Suprapubic skin (tissue), 4 donors: ENCODE measurements around the gene RFFL. TPM values are rescaled to one million over a fixed set of nuclear protein-coding genes. Genes with fewer than 3 reads are reported as not detected.

Source experiments
- DNase-seq, 2 donors: peaks; one replicate each; pipeline ENCODE4 v3.0.0-alpha.2; 2019; ENCODE audit warnings: low spot score in 2 of 2
- H3K27ac ChIP-seq: fragments of 200-600 bp; sonication (generic); one replicate; pipeline ENCODE4 v1.5.1; 2019
- H3K27me3 ChIP-seq: fragments of 200-600 bp; sonication (generic); one replicate; pipeline ENCODE4 v1.5.1; 2019
- H3K36me3 ChIP-seq: fragments of 200-600 bp; sonication (generic); one replicate; pipeline ENCODE4 v1.5.1; 2019
- H3K4me1 ChIP-seq: fragments of 200-600 bp; sonication (generic); one replicate; pipeline ENCODE4 v1.5.1; 2019
- H3K4me3 ChIP-seq: fragments of 200-600 bp; sonication (generic); one replicate; pipeline ENCODE4 v1.5.1; 2019; ENCODE audit warnings: mild to moderate bottlenecking
- H3K9me3 ChIP-seq: fragments of 200-600 bp; sonication (generic); one replicate; pipeline ENCODE4 v1.5.1; 2019
- CTCF ChIP-seq, 2 donors: fragments of 200-600 bp in 1 of 2; fragments of 450-650 bp in 1 of 2; sonication (generic) in 1 of 2; IDR thresholded peaks; one replicate each; pipeline ENCODE4 v1.5.1; 2016 to 2019; ENCODE audit warnings: antibody characterized with exemption in 2 of 2, mild to moderate bottlenecking in 1 of 2, moderate library complexity in 1 of 2
- EP300 ChIP-seq: sonication (generic); formaldehyde crosslinking; IDR thresholded peaks from one replicate; pipeline ENCODE4 v1.6.1; 2017; ENCODE audit warnings: antibody characterized with exemption
- POLR2A ChIP-seq, 2 donors: fragments of 450-650 bp; IDR thresholded peaks; one replicate each; pipeline ENCODE4 v1.6.1; 2017; ENCODE audit warnings: antibody characterized with exemption in 2 of 2, mild to moderate bottlenecking in 2 of 2, moderate library complexity in 2 of 2
- POLR2AphosphoS5 ChIP-seq, 3 donors: sonication (generic); formaldehyde crosslinking; IDR thresholded peaks; one replicate each; pipeline ENCODE4 v1.6.1; 2017; ENCODE audit warnings: antibody characterized with exemption in 3 of 3
- WGBS: methylation state at CpG from one replicate; pipeline ENCODE4 v1.1.5; 2018; 5-methylcytosine and 5-hydroxymethylcytosine counted together
- total RNA-seq, 4 donors: library from RNA; depleted of rRNA; stranded (reverse); fragments of >200 nt; gene quantifications; one replicate each; pipeline ENCODE4 v1.1.0, GENCODE V29; 2016

Gene RFFL
- total RNA-seq, 4 donors from 2014 or later = 12.8 to 24.0 (median 16.6) TPM

GRCh38 chr17:35080536-35080935, 17.0 kb upstream of the RFFL start:
- H3K9me3 ChIP-seq = no peaks in the 10 kb centered on the region
- no peak overlapping the region for H3K4me3 ChIP-seq
- no peak overlapping the region for H3K27ac ChIP-seq
- peaks cover 8% of the 10 kb centered on the region for H3K4me1 ChIP-seq
- WGBS = 60% methylated on average over 1 of the region's 1 CpG
- no peak for DNase-seq
- H3K27me3 ChIP-seq = no peaks in the 10 kb centered on the region
- H3K36me3 ChIP-seq = no peaks in the 10 kb centered on the region
- TF ChIP-seq POLR2A (IDR thresholded peaks at IDR 0.05) = no peak
- no peak for TF ChIP-seq EP300
- no peak for TF ChIP-seq POLR2AphosphoS5 (IDR thresholded peaks at IDR 0.05)
- TF ChIP-seq CTCF (IDR thresholded peaks at IDR 0.05) = no peak

GRCh38 chr17:35079547-35080423, 16.3 kb upstream of the RFFL start:
- H3K4me3 ChIP-seq = no peak overlapping the region
- no peak for DNase-seq
- H3K9me3 ChIP-seq = no peaks in the 10 kb centered on the region
- TF ChIP-seq CTCF (IDR thresholded peaks at IDR 0.05) (no peak), EP300 (no peak), POLR2A (IDR thresholded peaks at IDR 0.05) (no peak), POLR2AphosphoS5 (IDR thresholded peaks at IDR 0.05) (no peak)
- H3K27me3 ChIP-seq = no peaks in the 10 kb centered on the region
- peaks cover 8% of the 10 kb centered on the region for H3K4me1 ChIP-seq
- WGBS = 96% methylated on average over 1 of the region's 1 CpG
- H3K27ac ChIP-seq = no peak overlapping the region
- H3K36me3 ChIP-seq = no peaks in the 10 kb centered on the region

- H3K4me3 ChIP-seq = no peak overlapping the region
- no peaks in the 10 kb centered on the region for H3K9me3 ChIP-seq
- no peak for DNase-seq
- peaks cover under 1% of the 10 kb centered on the region for H3K4me1 ChIP-seq
- no peaks in the 10 kb centered on the region for H3K27me3 ChIP-seq
- H3K36me3 ChIP-seq = no peaks in the 10 kb centered on the region
- 90% methylated on average over 1 of the region's 1 CpG for WGBS
- H3K27ac ChIP-seq = no peak overlapping the region
- TF ChIP-seq CTCF (IDR thresholded peaks at IDR 0.05) (no peak), POLR2A (IDR thresholded peaks at IDR 0.05) (no peak), POLR2AphosphoS5 (IDR thresholded peaks at IDR 0.05) (no peak), EP300 (no peak)
Observed at GRCh38 chr17:35076874-35077273, 13.4 kb upstream of the RFFL start.

- 76% methylated on average over 2 of the region's 2 CpGs for WGBS
- H3K36me3 ChIP-seq = no peaks in the 10 kb centered on the region
- no peak overlapping the region for H3K4me3 ChIP-seq
- DNase-seq = no peak
- H3K27me3 ChIP-seq = no peaks in the 10 kb centered on the region
- no peaks in the 10 kb centered on the region for H3K4me1 ChIP-seq
- H3K9me3 ChIP-seq = no peaks in the 10 kb centered on the region
- TF ChIP-seq EP300 (no peak), POLR2A (IDR thresholded peaks at IDR 0.05) (no peak), POLR2AphosphoS5 (IDR thresholded peaks at IDR 0.05) (no peak), CTCF (IDR thresholded peaks at IDR 0.05) (no peak)
- no peak overlapping the region for H3K27ac ChIP-seq
Observed at GRCh38 chr17:35074711-35075707, 11.5 kb upstream of the RFFL start.
